ENCODE results near the gene PRKAG2.

Gene PRKAG2

DNA sequence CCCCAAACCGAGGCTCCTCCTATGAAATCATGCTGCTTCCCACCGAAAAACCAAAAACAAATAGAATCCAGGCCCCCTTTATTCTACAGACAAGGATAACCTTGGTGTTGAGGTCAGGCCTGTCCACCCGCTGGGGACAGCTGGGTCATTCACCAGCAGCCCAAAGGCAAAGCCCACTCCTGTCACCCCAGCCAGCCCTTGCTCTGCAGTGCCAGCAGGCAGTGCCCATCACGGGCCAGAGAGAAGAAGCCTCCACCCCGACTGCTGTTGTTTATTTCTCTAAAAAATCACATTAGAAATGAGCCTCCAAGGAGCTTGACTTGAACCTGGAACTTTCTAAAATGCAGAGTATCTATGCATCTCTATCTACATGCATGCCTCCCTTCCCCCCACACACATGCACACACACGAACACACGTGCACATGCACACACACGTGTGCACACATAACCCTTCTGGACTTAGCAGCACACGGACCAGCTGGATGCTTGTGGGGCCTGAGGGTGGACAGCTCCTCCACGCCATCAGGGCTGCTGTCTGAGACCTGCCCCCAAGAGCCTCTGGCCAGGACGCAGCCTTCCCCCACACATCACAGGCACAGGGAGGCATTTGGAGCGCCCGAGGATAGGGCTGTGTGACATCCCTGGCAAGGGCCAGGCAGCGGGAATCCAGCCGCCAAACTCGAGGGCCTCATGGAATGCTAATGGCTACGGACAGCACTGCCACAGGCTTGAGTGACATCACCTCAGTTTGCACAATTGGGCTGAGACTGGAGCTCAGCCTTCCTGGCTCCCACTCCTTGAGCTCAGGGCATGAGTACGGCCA lies 22.8 kb downstream of the PRKAG2 start:
- TF ChIP-seq, protein P1, sequence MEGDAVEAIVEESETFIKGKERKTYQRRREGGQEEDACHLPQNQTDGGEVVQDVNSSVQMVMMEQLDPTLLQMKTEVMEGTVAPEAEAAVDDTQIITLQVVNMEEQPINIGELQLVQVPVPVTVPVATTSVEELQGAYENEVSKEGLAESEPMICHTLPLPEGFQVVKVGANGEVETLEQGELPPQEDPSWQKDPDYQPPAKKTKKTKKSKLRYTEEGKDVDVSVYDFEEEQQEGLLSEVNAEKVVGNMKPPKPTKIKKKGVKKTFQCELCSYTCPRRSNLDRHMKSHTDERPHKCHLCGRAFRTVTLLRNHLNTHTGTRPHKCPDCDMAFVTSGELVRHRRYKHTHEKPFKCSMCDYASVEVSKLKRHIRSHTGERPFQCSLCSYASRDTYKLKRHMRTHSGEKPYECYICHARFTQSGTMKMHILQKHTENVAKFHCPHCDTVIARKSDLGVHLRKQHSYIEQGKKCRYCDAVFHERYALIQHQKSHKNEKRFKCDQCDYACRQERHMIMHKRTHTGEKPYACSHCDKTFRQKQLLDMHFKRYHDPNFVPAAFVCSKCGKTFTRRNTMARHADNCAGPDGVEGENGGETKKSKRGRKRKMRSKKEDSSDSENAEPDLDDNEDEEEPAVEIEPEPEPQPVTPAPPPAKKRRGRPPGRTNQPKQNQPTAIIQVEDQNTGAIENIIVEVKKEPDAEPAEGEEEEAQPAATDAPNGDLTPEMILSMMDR (IDR thresholded peaks at IDR 0.05): no peak
- Histone ChIP-seq H3K27ac (no peak overlapping the region), H3K4me3 (no peak overlapping the region)
- no peak for DNase-seq (ENCODE audit: low spot score)

- no peak for DNase-seq (ENCODE audit: low spot score)
- H3K27ac ChIP-seq: peak overlapping the region in 1 of 2 donors; percentile 11
- TF ChIP-seq, protein P1 (IDR thresholded peaks at IDR 0.05): no peak
- H3K4me3 ChIP-seq: no peak overlapping the region
Measured at GRCh38 chr7:151852486-151853396, 24.2 kb downstream of the PRKAG2 start.

DNA sequence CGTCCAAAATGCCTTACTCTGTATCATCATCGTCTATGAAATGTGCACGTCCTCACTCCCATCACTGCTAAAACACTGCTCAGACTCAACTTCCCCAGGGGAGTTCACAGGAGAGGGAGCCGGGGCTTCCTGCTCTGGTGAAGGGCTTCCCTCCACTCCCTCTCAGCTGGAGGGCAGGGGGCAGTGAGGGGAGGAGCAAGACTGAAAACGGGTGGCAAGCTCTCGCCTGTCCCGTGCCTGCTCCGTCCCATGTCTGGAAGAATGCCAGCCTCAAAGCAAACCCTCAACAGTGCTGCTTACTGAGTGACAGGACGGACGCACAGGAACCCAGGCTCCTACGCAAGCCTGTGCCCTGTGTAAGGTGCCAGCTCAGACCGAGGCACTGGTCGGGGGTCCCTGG lies 25.1 kb downstream of the PRKAG2 start:
- DNase-seq (ENCODE audit: low spot score): no peak
- peak overlapping the region; percentile 34 to 45 for H3K27ac ChIP-seq
- TF ChIP-seq, protein P1 (IDR thresholded peaks at IDR 0.05): no peak

GRCh38 chr7:151851145-151851751 lies 25.7 kb downstream of the PRKAG2 start:
- TF ChIP-seq, protein P1 (IDR thresholded peaks at IDR 0.05): no peak
- Histone ChIP-seq H3K4me3 (peak overlapping the region; percentile 44), H3K27ac (peak overlapping the region; percentile 34 to 45)
- no peak for DNase-seq (ENCODE audit: low spot score)

More for the DNA sequence above, 25.1 kb downstream of the PRKAG2 start:
- peak overlapping the region; percentile 44 for H3K4me3 ChIP-seq

DNA sequence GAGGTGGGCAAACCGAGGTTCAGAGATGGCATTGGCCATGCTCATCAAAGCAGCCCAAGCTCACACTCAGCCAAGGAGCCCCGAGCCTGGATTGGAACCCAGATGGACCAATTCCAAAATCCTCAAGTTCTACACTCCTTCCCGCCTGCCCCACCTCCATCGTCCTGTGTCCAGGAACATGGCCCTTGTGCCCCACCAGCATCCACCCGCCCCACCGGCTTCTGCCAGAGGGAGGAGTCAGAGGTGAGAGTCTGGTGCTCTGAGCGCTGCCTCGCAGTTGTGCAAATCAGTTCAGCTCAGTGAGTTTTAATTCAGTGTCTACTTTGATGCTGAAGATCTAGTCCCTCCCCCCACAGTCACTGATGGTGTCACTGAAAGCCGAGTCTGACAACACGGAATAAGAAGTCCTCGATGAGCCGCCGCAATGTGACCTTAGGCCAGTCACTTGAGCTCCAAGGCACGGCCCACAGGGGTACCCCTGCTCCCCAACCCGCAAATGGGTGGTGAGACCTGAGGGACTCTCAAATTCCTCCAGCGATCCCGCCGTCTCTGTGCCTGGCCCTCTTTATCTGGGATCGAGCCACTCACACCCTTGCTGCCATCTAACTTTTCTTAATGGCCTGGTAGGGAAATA lies 26.3 kb downstream of the PRKAG2 start:
- TF ChIP-seq, protein P1 (IDR thresholded peaks at IDR 0.05): no peak
- Histone ChIP-seq H3K4me3 (no peak overlapping the region), H3K27ac (peak overlapping the region in 1 of 2 donors; percentile 52)
- DNase-seq (ENCODE audit: low spot score): no peak

DNA sequence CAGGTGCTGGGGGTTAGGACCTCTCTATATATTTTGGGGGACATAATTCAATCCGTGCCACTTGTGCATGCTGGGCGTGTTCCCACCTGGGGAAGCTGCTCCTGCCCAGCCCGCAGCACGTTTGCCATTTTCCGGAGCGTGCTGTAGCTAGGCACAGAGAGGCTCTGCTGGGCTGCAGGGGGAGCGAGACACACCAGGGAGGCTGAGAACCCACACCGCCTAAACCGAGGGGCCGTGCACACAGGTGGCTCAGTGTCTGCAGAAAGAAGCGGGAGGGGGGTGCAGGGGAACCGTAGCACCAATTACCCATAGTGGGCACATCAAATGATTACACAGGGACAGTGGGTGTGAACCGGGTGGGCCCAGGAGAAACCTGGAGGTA lies 27.0 kb downstream of the PRKAG2 start:
- no peak overlapping the region for H3K4me3 ChIP-seq
- DNase-seq (ENCODE audit: low spot score): no peak
- TF ChIP-seq, protein P1 (IDR thresholded peaks at IDR 0.05): no peak
- H3K27ac ChIP-seq: no peak overlapping the region

Measured in coronary artery (tissue), 2 donors.